Heart left ventricle (tissue), 13 donors: ENCODE measurements around the gene SORBS1.

Experiments
- CTCF ChIP-seq, 12 donors: fragments of 200-600 bp; sonication (generic) in 4 of 12; IDR thresholded peaks; one replicate each; pipeline versions ENCODE4 v1.5.0 to v1.8.0; 2018 to 2022; ENCODE audit warnings: antibody characterized with exemption in 12 of 12, mild to moderate bottlenecking in 5 of 12
- POLR2A ChIP-seq, 2 donors: fragments of 450-650 bp; IDR thresholded peaks; one replicate each; pipeline ENCODE4 v1.6.1; 2017; ENCODE audit warnings: antibody characterized with exemption in 2 of 2, mild to moderate bottlenecking in 2 of 2, moderate library complexity in 2 of 2
- donor health status: ischemic (EF 13 %, LVEDD 7.1; RV severe dilation, severe dysfunction).
- donor health status: DM: no; HTN: yes; CAD: no.
- donor health status: DM: no; HTN: no; CAD: no.
- donor health status: ischemic (EF 25% LVEDD 6.9; RV normal size, moderate dysfunction).
- donor health status: ischemic (EF 25% LVEDD 5.7; RV mildly dilated, moderate dysfunction).
- donor health status: ischemic (EF 35%, LVEDD 5.7; RV mildly dilated, moderate dysfunction).
- donor health status: nonischemic (EF 11% LVEDD 7.7; RV severe dilation, severe dysfunction).
- donor health status: DM: yes; HTN: yes; CAD: no.
- donor health status: PGD.
- donor health status: ischemic (EF 29% LVEDD 5.4; RV normal size, mild dysfunction).
- donor health status: nonischemic (EF 23%, LVEDD 6.1; RV moderate dilation, normal function).

DNA sequence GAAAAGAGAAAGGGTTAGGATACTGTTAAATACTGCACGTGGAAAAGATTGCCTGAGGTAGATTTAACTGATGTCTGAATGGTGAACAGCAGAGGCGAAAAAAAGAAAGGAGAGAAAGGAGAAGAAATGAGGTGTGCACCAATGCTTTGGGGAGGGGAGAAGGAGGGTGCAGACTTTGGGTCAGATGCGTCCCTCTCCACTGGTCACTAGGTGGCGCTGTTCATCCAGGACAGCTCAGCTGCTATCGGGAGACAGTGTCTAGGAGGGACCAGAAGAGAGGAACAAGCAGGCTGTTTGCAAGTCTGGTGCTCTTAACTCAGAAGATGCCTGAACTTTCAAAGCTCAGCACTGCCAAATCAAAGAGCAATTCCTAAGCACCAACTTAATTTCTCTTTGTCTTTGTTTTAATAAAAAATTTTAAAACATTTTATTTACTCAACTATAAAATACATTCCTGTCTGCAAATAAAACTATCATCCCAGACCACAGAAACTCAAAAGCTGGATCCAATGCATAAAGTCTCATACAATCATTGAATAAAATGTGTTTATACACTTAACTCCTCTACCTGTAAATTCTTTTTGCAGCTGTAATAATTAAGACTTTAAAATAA, 186.5 kb downstream of the SORBS1 start:
- TF ChIP-seq POLR2A (IDR thresholded peaks at IDR 0.05) (no peak), CTCF (IDR thresholded peaks at IDR 0.05) (peak; percentile 86 to 98 (median 94))
